Stimulated activated effector memory CD8-positive, alpha-beta T cell treated with anti-CD3 and anti-CD28 coated beads, Interleukin-12 subunit alpha, Interleukin-12 subunit beta, amount 100 ng/mL, for 72 hours (primary cell): ENCODE results near the gene ENPP3.
"Not testable (repeated sequence)": the region's sequence is repeated elsewhere in the genome, so short reads cannot be mapped to it uniquely, and the experiment has no call there.

Source experiments
- ATAC-seq: fragments of 150-1000 bp; cut with Tn5 transposase; 2 replicates; pipeline ENCODE4 v1.10.0; 2021
- DNase-seq, 2 donors: peaks; one replicate each; pipeline ENCODE4 v3.0.0; 2021 to 2022; ENCODE audit warnings: low spot score in 2 of 2
- H3K27ac Mint-ChIP-seq: one replicate; pipeline ENCODE4 v1.8.0; 2022; ENCODE audit warnings: mild to moderate bottlenecking, mixed read lengths
- H3K36me3 Mint-ChIP-seq: one replicate; pipeline ENCODE4 v1.8.0; 2022; ENCODE audit warnings: mild to moderate bottlenecking, mixed read lengths
- H3K4me1 Mint-ChIP-seq: one replicate; pipeline ENCODE4 v1.8.0; 2022; ENCODE audit warnings: mixed read lengths
- H3K4me3 Mint-ChIP-seq: one replicate; pipeline ENCODE4 v1.8.0; 2022; ENCODE audit warnings: mild to moderate bottlenecking, mixed read lengths
- H3K9me3 Mint-ChIP-seq: one replicate; pipeline ENCODE4 v1.8.0; 2022; ENCODE audit warnings: mixed read lengths

The ENPP3 gene

DNA sequence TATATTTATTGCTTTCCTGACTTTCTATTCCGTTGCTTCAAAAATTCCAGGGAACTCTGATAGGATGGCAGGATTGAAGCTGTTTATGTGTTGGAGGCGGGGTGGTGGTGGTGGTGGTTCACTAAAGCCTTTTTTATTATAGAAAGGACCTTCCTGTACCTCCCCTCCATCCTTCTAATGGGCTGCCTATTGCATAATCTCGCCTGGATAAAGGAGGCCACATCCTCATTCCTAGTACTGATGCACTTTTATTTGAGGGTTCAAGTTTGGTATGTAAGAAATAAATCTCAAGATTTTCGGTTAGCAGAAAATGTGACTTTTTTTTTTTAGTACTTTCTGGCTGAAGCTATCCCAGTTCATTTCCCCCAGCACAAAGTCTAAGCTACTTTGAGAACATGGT lies 92.4 kb downstream of the ENPP3 start:
- Mint-ChIP-seq H3K27ac (no peak overlapping the region), H3K9me3 (no peaks in the 10 kb centered on the region), H3K4me1 (no peaks in the 10 kb centered on the region), H3K4me3 (no peak overlapping the region), H3K36me3 (no peaks in the 10 kb centered on the region)
- DNase-seq = no peak
- no peak for ATAC-seq

DNA sequence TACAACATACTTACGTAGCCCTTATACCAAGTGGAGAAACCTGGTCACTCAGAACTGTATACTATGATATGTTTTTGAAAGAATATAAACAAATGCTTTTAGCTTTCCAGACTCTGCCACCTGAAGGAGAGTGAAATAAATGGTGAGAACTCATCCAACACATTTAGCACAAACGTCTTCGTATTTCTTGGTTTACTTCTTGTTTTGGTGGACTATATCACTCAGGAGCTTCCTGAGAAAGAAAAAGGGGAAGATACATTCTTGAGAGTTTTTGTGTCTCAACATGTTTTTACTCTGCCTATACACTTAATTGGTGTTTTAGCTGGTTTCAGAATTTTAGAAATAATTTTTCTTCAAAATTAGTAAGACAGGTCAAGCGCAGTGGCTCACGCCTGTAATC lies 93.2 kb downstream of the ENPP3 start:
- ATAC-seq = no peak
- Mint-ChIP-seq H3K27ac (no peak overlapping the region), H3K4me1 (no peaks in the 10 kb centered on the region), H3K36me3 (no peaks in the 10 kb centered on the region), H3K9me3 (no peaks in the 10 kb centered on the region), H3K4me3 (no peak overlapping the region)
- DNase-seq = no peak

DNA sequence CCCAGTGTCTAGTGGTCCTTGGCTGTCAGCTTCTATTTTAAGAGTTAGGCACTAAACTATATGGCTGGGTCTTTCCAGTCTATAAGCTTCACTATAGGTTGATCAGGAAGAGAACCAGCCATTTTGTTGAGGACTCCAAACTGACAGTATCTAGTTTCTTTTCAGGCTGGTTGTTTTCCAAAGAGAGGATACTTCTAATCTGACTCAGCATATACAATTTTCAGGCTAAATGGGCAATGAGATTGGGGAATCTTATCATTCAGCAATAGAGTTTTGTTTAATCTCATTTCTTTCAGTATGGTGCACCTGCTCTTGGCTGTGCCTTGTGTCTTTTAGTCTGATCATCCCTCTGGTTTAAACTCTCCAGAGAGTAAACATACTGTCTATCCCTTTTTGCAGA lies 94.1 kb downstream of the ENPP3 start:
- H3K4me1 Mint-ChIP-seq = no peaks in the 10 kb centered on the region
- DNase-seq (no peak), ATAC-seq (no peak)
- no peak overlapping the region for H3K4me3 Mint-ChIP-seq
- H3K9me3 Mint-ChIP-seq = no peaks in the 10 kb centered on the region
- H3K27ac Mint-ChIP-seq = no peak overlapping the region
- H3K36me3 Mint-ChIP-seq = no peaks in the 10 kb centered on the region

DNA sequence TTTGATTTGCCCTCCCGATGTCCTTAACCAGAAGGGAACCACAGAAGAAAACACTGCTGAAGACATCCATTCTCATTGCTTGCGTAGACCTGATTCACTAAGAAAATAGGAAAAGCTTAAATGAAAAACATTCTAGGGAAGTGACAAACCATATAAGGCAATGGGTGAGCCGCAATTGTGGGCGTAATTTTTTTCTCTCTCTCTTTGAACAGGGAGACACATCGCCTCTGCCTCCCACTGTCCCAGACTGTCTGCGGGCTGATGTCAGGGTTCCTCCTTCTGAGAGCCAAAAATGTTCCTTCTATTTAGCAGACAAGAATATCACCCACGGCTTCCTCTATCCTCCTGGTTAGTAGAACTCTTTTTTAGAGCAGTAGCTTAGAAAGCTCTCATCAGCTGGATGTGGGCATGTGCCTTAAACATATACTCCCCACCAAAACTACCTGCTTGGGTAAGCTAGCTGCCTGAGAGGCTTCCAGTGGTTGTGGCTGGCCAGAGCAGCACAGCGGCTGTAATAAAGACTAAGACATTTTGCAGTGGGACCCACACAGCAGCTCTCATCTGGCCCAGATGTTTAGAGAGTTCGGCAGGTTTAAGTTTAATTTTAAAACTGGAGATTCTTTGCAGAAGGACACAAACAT lies 96.4 kb downstream of the ENPP3 start:
- Mint-ChIP-seq H3K27ac (no peak overlapping the region), H3K36me3 (no peaks in the 10 kb centered on the region), H3K9me3 (no peaks in the 10 kb centered on the region), H3K4me3 (no peak overlapping the region), H3K4me1 (no peaks in the 10 kb centered on the region)
- no peak for DNase-seq
- ATAC-seq = no peak

DNA sequence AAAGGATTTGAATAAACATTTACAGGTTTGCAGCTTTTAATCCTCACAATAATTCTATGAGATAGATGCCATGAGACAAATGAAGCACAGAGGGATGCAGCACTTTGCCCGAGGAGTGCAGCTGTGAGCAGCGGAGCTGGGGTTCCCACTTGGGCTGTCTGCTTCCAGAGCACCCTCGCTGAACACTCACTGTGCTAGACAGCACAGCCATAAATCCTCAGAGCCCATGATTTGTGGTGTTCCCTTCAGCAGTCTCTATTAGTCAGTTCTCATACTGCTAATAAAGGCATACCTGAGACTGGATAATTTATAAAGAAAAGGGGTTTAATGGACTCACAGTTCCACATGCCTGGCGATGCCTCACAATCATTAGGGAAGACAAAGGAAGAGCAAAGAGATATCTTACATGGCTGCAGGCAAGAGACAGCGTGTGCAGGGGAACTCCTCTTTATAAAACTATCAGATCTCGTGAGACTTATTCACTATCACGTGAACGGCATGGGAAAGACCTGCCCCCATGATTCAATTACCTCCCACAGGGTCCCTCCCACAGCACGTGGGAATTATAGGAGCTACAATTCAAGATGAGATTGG lies 99.0 kb downstream of the ENPP3 start:
- DNase-seq = no peak
- Mint-ChIP-seq H3K4me3 (no peak overlapping the region), H3K4me1 (no peaks in the 10 kb centered on the region), H3K9me3 (no peaks in the 10 kb centered on the region), H3K27ac (no peak overlapping the region), H3K36me3 (no peaks in the 10 kb centered on the region)
- no peak for ATAC-seq

DNA sequence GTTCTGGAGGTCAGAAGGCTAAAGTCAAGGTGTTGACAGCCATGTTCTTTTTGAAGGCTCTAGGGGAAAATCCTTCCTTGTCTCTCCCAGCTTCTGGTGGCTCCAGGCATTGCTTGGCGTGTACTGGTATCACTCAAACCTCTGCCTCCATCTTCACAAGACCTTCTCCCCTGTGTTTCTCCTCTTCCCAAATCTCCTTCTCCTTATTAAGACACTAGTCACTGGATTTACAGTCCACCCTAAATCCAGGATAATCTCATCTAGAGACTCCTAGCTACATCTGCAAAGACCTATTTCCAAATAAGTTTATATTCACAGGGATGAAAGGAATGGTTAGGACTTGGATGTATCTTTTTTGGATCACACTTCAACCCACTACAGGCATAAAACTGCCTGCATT lies 99.7 kb downstream of the ENPP3 start:
- Mint-ChIP-seq H3K27ac (no peak overlapping the region), H3K4me1 (no peaks in the 10 kb centered on the region), H3K9me3 (no peaks in the 10 kb centered on the region), H3K36me3 (no peaks in the 10 kb centered on the region), H3K4me3 (no peak overlapping the region)
- no peak for DNase-seq
- ATAC-seq = no peak

DNA sequence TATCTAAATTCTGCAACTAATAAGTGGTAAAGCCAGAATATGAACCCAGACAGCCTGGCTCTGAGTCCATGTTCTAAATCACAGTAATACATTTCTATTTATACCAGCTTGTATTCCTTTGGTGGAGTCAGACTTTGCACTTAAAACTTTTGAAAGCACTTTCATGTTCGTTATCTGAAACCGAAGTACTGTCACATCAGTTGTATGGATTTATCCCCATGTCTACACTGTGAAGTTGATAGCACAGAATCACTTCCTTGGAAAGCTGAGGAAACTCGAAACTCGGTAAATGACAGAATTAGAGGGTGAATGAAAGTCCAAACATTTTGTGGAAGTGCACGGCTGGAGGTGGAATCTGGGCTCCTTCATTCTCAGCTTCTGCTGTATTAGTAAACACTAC lies 102.0 kb downstream of the ENPP3 start:
- no peak for ATAC-seq
- Mint-ChIP-seq H3K36me3 (no peaks in the 10 kb centered on the region), H3K27ac (no peak overlapping the region)

DNA sequence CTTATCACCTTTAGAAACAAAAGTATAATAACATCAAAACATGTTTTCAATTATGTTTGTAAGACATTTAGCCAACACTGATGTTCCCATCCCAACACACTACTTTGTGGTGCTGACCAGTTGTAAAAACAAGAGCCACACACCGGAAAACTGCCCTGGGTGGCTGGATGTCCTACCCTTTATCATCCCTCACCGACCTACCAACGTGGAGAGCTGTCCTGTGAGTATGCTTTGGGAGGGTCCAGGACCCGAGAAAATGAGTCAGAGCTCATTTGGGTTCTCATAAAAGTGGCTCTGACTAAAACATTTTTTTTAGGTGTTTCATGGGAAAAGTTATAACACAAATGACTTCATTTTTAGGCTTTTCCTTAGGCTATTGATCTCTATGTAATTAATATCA lies 103.1 kb downstream of the ENPP3 start:
- no peak overlapping the region for H3K4me3 Mint-ChIP-seq
- ATAC-seq = no peak
- H3K36me3 Mint-ChIP-seq = no peaks in the 10 kb centered on the region
- no peak overlapping the region for H3K27ac Mint-ChIP-seq
- H3K4me1 Mint-ChIP-seq = no peaks in the 10 kb centered on the region
- H3K9me3 Mint-ChIP-seq = no peaks in the 10 kb centered on the region
- no peak for DNase-seq

More for the DNA sequence above, 102.0 kb downstream of the ENPP3 start:
- DNase-seq = no peak
- H3K4me3 Mint-ChIP-seq = no peak overlapping the region
- H3K4me1 Mint-ChIP-seq = no peaks in the 10 kb centered on the region
- H3K9me3 Mint-ChIP-seq = no peaks in the 10 kb centered on the region

DNA sequence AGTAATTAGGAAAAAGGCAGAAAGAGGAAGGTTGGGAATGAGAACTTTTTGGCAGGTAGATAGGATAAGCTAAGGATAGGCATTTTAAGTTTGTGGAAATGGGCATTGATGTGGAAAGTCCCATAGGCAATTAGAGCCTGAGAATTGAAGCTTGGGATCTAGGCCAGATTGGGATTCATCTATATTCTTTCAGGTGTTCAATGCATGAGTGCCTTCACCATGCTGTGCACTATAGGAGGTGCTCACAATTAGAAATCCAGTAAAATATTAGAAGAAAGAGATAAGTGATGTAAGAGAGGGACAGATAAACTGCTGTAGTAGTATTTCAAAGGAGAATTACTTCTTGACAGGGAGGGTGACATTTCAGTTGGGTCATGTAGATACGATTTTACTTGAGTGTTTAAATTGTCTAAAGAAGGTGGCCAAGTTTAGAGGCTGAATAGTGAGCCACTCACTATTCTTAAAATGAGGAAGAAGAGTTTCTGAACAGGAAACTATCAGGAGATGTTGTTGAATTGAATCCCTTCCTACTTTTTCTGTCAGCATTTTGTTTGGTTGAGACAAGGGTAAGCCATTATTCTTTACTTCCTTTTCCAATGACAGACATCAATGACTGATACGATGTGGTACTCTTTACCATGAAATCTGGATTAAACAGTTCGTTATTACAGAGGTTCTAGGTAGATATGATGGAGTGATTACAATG lies 104.7 kb downstream of the ENPP3 start:
- no peaks in the 10 kb centered on the region for H3K9me3 Mint-ChIP-seq
- DNase-seq = no peak
- no peak overlapping the region for H3K27ac Mint-ChIP-seq
- H3K4me1 Mint-ChIP-seq = no peaks in the 10 kb centered on the region
- H3K36me3 Mint-ChIP-seq = no peaks in the 10 kb centered on the region
- ATAC-seq = no peak
- H3K4me3 Mint-ChIP-seq = no peak overlapping the region

DNA sequence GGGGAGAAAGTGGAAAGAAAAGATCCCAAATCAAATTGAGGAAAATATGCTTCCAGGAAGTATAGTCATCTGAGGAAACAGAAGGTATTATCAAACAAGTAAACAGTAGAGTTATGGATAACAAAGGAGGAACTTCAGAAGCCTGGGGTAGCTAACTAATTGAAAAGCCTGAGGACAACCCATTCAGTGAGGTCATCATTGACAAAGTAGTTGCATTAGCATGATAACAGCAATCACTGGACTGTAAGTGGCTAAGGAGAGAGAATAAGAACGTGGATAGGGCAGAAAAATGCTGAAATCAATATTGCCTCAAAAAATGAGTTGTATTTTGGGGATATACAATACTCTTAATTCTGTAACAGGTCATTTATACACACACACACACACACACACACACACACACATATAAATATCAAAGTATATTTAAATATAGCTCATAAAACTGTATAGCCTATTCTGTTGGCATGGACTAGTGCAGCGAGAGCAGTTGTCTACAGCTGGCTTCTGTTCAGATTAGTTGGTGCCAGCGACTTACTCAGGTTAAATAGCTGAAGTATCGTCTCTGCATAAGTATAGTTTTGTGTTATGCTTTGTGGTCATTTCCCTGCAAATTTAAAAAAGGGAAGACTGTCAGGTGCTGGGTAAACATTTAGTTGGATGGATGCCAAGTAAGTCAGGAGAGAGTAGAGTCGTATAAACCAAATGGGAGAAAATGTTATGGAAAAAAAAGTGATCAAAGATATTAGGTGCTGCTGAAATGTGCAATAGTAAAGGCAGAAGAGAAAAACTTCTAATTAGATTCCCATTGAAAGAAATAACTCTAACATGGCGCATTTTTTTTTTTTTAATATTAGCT lies 107.6 kb downstream of the ENPP3 start:
- H3K36me3 Mint-ChIP-seq = no peaks in the 10 kb centered on the region
- H3K4me3 Mint-ChIP-seq = no peak overlapping the region
- no peaks in the 10 kb centered on the region for H3K9me3 Mint-ChIP-seq
- DNase-seq (no peak), ATAC-seq (no peak)
- H3K4me1 Mint-ChIP-seq = no peaks in the 10 kb centered on the region
- H3K27ac Mint-ChIP-seq = no peak overlapping the region

DNA sequence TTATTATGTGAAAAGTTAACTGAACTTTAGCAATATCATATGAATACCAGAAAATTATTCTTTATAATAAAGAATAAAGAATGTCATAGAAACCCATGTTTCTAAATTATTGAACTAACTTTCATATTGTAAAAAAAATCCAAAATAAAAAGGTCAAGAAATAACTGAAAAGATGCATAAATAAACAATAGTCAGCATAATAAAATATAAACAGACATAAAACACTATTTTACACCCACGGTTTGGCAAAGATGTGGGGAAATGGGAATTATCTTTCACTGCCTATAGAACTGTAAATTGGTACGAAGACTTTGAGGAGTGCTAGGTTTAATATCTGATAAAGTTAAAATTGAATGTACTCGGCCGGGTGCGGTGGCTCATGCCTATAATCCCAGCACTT lies 108.4 kb downstream of the ENPP3 start:
- no peak for DNase-seq
- no peaks in the 10 kb centered on the region for H3K36me3 Mint-ChIP-seq
- no peak overlapping the region for H3K4me3 Mint-ChIP-seq
- no peak overlapping the region for H3K27ac Mint-ChIP-seq
- no peaks in the 10 kb centered on the region for H3K9me3 Mint-ChIP-seq
- H3K4me1 Mint-ChIP-seq = no peaks in the 10 kb centered on the region
- no peak for ATAC-seq

DNA sequence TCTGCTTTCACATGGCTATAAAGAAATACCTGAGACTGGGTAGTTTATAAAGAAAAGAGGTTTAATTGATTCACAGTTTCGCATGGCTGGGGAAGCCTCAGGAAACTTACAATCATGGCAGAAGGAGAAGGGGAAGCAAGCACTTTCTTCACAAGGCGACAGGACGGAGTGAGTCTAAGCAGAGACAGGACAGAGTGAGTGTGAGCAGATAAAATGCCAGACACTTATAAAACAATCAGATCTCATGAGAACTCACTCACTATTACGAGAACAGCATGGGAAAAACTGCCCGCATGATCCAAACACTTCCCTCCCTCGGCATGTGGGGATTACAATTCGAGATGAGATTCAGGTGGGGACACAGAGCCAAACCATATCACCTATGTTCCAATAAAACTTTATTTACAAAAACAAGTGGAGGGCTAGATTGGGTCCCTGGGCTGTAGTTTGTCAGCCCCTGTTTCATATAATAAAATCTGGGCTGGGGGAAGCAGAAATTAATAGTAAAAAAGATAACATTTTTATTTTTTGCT lies 110.8 kb downstream of the ENPP3 start:
- DNase-seq (no peak), ATAC-seq (no peak)
- H3K4me1 Mint-ChIP-seq = no peaks in the 10 kb centered on the region
- H3K36me3 Mint-ChIP-seq = no peaks in the 10 kb centered on the region
- no peak overlapping the region for H3K27ac Mint-ChIP-seq
- no peak overlapping the region for H3K4me3 Mint-ChIP-seq
- no peaks in the 10 kb centered on the region for H3K9me3 Mint-ChIP-seq

DNA sequence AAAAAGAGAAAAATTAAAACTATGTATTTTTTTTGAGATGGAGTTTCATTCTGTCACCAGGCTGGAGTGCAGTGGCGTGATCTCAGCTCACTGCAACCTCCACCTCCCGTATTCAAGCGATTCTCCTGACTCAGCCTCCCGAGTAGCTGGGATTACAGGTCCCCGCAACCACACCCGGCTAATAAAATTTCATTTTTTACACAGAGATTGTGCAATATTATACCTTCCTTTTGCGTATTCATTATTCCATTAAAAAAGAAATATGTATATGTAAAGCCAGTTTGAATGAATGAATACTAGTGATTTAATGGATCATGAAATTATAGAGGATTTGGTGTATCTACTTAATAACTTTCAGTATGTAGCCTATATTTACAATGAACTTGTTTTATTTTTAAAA lies 111.9 kb downstream of the ENPP3 start:
- H3K36me3 Mint-ChIP-seq = no peaks in the 10 kb centered on the region
- no peak for DNase-seq

DNA sequence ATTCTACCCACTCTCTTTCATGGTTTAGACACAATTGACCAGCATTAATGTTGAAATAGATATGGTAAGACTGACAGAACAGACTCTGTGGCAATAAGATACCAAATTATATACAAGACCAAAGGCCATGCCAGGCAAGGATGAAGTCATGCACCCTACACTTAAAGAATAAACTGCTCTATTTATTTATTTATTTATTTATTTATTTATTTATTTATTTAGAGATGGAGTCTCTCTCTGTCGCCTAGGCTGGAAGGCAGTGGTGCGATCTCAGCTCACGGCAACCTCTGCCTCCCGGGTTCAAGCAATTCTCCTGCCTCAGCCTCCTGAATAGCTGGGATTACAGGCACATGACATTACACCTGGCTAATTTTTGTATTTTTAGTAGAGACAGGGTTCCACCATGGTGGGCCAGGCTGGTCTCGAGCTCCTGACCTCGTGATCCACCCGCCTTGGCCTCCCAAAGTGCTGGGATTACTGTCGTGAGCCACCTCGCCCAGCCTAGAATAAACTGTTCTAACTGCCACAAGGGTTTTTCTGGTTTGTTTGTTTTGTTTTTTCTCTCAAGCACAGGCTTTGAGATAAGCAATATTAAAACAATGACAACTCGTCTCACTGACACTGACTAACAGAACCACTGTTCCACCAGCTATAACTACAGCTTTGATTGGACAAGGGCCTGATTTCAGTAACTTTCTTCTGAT lies 114.1 kb downstream of the ENPP3 start:
- not testable (repeated sequence) for DNase-seq, H3K27ac Mint-ChIP-seq, H3K9me3 Mint-ChIP-seq, ATAC-seq, H3K4me1 Mint-ChIP-seq, H3K4me3 Mint-ChIP-seq, H3K36me3 Mint-ChIP-seq

More for the DNA sequence above, 111.9 kb downstream of the ENPP3 start:
- no peaks in the 10 kb centered on the region for H3K4me1 Mint-ChIP-seq
- H3K9me3 Mint-ChIP-seq = no peaks in the 10 kb centered on the region
- no peak overlapping the region for H3K4me3 Mint-ChIP-seq
- ATAC-seq = no peak
- no peak overlapping the region for H3K27ac Mint-ChIP-seq

DNA sequence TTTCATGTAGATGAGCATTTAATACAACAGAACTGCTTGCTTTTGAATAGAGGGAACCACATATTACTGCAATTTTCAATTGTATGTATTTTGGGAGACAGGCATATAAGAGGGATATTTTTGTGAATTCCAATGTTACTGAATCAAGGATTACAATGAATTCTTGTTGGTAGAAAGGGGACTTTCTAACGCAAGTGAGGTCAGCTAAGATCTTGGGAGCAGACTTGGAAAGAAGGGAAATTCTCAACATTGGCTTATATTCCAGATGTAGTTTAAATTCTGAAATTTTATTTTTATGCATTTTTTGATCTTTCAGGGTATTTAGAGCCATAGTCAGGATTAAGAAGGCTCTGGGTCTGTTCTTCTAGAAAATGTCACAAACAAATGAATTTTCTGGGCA lies 117.0 kb downstream of the ENPP3 start:
- no peaks in the 10 kb centered on the region for H3K4me1 Mint-ChIP-seq
- DNase-seq (no peak), ATAC-seq (no peak)
- H3K9me3 Mint-ChIP-seq = no peaks in the 10 kb centered on the region
- H3K27ac Mint-ChIP-seq = no peak overlapping the region
- no peaks in the 10 kb centered on the region for H3K36me3 Mint-ChIP-seq
- no peak overlapping the region for H3K4me3 Mint-ChIP-seq
